HepG2 (cell line): ENCODE measurements around the gene RABIF. TPM values are rescaled to one million over a fixed set of nuclear protein-coding genes. Genes with fewer than 3 reads are reported as not detected.
A peak's percentile ranks its signal among the peaks of the same experiment; 100 is the strongest.

Experiments used
- MYC ChIP-seq: sonication (generic); formaldehyde crosslinking; IDR thresholded peaks from 2 replicates; pipeline ENCODE4 v1.9.0; 2021; ENCODE audit warnings: missing genetic modification reagents, borderline replicate concordance
- ZNF616 ChIP-seq: sonication (generic); formaldehyde crosslinking; IDR thresholded peaks from 2 replicates; pipeline ENCODE4 v1.5.0; 2020; ENCODE audit warnings: low read depth, mild to moderate bottlenecking, missing genetic modification reagents
- ZUFSP ChIP-seq: sonication (generic); formaldehyde crosslinking; IDR thresholded peaks from 2 replicates; pipeline ENCODE4 v1.9.0; 2021; ENCODE audit warnings: missing genetic modification reagents, mild to moderate bottlenecking, borderline replicate concordance
- polyA plus RNA-seq, 8 experiments: library from polyadenylated mRNA; depleted of rRNA in 3 of 8; stranded (reverse) in 7 of 8; unstranded in 1 of 8; fragments of >200 nt; fragmentation: Illumina TruSeq in 4 of 8; extraction: Trizol in 4 of 8; gene quantifications; 2 replicates each; pipeline versions ENCODE4 v1.2.1 to v1.2.3, GENCODE V29; 2011 to 2016; ENCODE audit warnings: low read depth in 4 of 8, missing spikeins in 1 of 8, mixed read lengths in 1 of 8; ENCODE audit not compliant: insufficient read depth in 1 of 8
- total RNA-seq, 5 experiments: library from RNA; depleted of rRNA; stranded (reverse); fragments of >200 nt; fragmentation: Illumina TruSeq; extraction: Trizol; gene quantifications; 2 replicates each; pipeline ENCODE4 v1.2.3, GENCODE V29; 2016; ENCODE audit warnings: low read depth in 1 of 5
- TF ChIP-seq, protein P1 (sequence below), 2 experiments: sonication (generic) in 1 of 2; formaldehyde crosslinking in 1 of 2; IDR thresholded peaks; 2 replicates each; pipeline versions ENCODE4 v1.4.0 to v1.6.1; 2018 to 2020; ENCODE audit warnings: missing genetic modification reagents in 2 of 2, borderline replicate concordance in 1 of 2, low read depth in 1 of 2, mild to moderate bottlenecking in 1 of 2, missing biosample characterization in 1 of 2
- TF ChIP-seq, protein P2 (sequence below): IDR thresholded peaks from 2 replicates; pipeline ENCODE4 v1.4.0; 2020; ENCODE audit warnings: mild to moderate bottlenecking, missing genetic modification reagents

Gene RABIF
- total and polyA plus RNA-seq, 2 of the 13 experiments (the other 11 are each of a cell fraction or from before 2014, with no cell fraction given) = 7.6 to 8.3 TPM

GRCh38 chr1:202860744-202861419 lies 28.1 kb downstream of the RABIF start (continued):
- TF ChIP-seq, protein P1, sequence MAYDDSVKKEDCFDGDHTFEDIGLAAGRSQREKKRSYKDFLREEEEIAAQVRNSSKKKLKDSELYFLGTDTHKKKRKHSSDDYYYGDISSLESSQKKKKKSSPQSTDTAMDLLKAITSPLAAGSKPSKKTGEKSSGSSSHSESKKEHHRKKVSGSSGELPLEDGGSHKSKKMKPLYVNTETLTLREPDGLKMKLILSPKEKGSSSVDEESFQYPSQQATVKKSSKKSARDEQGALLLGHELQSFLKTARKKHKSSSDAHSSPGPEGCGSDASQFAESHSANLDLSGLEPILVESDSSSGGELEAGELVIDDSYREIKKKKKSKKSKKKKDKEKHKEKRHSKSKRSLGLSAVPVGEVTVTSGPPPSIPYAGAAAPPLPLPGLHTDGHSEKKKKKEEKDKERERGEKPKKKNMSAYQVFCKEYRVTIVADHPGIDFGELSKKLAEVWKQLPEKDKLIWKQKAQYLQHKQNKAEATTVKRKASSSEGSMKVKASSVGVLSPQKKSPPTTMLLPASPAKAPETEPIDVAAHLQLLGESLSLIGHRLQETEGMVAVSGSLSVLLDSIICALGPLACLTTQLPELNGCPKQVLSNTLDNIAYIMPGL (CRISPR knock-in tag; IDR thresholded peaks at IDR 0.05; ENCODE audit: borderline replicate concordance in 1 of 2, low read depth in 1 of 2) = peak; percentile 18 to 67; a peak in 3 of 4 replicates
- TF ChIP-seq MYC (CRISPR knock-in tag) (peak; percentile 23; the same call in 1 of the 2 replicates), ZUFSP (CRISPR knock-in tag) (no peak), ZNF616 (CRISPR knock-in tag) (no peak)
- TF ChIP-seq, protein P2, sequence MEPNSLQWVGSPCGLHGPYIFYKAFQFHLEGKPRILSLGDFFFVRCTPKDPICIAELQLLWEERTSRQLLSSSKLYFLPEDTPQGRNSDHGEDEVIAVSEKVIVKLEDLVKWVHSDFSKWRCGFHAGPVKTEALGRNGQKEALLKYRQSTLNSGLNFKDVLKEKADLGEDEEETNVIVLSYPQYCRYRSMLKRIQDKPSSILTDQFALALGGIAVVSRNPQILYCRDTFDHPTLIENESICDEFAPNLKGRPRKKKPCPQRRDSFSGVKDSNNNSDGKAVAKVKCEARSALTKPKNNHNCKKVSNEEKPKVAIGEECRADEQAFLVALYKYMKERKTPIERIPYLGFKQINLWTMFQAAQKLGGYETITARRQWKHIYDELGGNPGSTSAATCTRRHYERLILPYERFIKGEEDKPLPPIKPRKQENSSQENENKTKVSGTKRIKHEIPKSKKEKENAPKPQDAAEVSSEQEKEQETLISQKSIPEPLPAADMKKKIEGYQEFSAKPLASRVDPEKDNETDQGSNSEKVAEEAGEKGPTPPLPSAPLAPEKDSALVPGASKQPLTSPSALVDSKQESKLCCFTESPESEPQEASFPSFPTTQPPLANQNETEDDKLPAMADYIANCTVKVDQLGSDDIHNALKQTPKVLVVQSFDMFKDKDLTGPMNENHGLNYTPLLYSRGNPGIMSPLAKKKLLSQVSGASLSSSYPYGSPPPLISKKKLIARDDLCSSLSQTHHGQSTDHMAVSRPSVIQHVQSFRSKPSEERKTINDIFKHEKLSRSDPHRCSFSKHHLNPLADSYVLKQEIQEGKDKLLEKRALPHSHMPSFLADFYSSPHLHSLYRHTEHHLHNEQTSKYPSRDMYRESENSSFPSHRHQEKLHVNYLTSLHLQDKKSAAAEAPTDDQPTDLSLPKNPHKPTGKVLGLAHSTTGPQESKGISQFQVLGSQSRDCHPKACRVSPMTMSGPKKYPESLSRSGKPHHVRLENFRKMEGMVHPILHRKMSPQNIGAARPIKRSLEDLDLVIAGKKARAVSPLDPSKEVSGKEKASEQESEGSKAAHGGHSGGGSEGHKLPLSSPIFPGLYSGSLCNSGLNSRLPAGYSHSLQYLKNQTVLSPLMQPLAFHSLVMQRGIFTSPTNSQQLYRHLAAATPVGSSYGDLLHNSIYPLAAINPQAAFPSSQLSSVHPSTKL (CRISPR knock-in tag) = 0 out of 2 replicates have a peak, but pooled peaks have one; percentile 20
